ENCODE data around the gene EN1. TPM values are rescaled to one million over a fixed set of nuclear protein-coding genes. Genes with fewer than 3 reads are reported as not detected.

EN1 gene
- total RNA-seq, 1 experiment from 2014 or later, result 0.10 TPM

GRCh38 chr2:118833716-118834439 lies 13.6 kb downstream of the EN1 start:
- in situ Hi-C loops (cut with HindIII; ENCODE audit: low pct_unique_long_range_greater_than_20kb, low sequenced_read_pairs), result no loop called here
- DNase-seq (ENCODE audit: low read depth), result no peak

DNA sequence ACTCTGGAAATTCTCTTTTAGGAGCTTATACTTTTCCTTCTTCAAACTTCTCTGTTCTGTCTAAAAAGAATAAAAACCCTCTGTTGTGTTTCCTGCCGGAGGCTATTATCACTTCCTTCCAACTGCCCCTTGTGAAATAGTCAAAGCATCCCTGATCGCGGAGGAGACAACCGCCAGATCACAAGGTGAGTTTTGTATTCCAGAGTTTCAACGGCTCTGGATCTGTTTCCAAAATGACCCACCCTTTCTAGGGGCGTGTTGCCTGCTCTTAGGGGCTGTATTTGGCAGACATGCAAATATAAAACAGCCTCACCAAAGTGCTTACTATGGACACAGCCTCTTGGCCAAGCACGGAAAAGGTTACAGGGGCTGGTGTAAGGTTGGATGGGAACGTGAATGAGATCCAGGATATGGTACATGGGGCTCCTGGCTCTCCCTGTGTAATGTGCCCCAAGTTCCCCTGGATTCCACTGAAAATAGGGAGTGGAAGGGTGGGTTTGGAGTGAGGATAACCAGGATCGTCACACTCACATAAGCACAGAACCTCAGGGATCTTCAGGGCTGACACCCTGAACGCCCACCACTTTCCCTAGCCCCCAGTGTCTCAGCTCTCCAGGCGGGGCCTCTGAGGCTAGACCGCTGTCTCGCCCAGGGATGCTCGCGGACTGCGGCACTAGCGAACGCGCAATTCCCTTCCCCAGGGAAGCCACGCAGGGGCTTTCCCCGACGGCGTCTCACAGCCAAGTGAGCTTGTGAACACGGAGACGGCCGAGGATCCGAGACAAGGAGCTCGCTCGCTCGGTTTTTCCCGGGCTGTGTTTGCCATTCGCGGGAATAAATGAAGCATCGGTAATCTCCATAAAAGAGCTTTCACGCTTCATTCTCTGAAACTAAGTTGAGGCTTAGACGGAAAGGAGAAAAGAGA lies 14.4 kb downstream of the EN1 start:
- in situ Hi-C loops (cut with HindIII; ENCODE audit: low pct_unique_long_range_greater_than_20kb, low sequenced_read_pairs), result no loop called here
- no peak for DNase-seq (ENCODE audit: low read depth)

- in situ Hi-C loops (cut with HindIII; ENCODE audit: low pct_unique_long_range_greater_than_20kb, low sequenced_read_pairs), result no loop called here
- DNase-seq (ENCODE audit: low read depth), result no peak
Measured at GRCh38 chr2:118832071-118832790, 15.2 kb downstream of the EN1 start.

DNA sequence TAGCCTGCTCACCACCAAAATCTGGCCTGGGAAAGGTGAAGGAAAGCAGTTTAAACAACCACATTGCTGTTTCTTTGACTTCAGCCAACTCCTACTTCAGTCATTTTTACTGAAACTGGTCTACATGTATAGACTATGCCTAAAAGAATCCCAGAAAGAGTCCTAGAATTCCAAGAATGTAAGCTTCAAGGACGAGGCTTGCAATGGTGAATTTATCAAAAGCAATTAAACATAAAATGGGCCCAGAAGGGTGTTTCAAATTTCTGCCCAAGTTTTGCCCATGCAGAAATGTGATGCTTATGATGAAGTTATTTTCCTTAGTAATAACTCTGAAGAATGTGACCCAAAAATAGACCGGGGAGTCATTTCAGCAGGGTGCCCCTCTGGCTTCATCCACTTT lies 16.6 kb downstream of the EN1 start:
- no peak for DNase-seq (ENCODE audit: low read depth)
- in situ Hi-C loops (cut with HindIII; ENCODE audit: low pct_unique_long_range_greater_than_20kb, low sequenced_read_pairs), result no loop called here

DNA sequence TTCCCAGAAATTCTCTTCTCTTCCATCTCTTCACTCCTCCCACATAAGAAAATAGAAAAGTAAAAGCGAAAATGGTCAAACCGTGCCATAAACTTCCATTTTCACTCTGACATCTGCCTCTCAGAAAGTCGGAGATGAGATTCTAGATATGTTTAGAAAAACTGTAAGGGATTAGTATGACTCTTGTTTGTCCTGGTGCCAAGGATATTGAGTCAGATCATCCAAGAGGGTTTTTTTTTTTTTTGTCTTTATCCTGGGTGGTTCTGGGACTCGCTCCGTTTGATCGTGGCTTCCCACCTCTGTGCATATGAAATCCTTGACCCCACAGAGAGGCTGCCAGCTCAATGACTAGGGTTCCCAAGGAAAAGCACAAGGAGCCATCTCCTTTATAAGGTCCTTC lies 17.3 kb downstream of the EN1 start:
- in situ Hi-C loops (cut with HindIII; ENCODE audit: low pct_unique_long_range_greater_than_20kb, low sequenced_read_pairs), result no loop called here
- DNase-seq (ENCODE audit: low read depth), result no peak

- in situ Hi-C loops (cut with HindIII; ENCODE audit: low pct_unique_long_range_greater_than_20kb, low sequenced_read_pairs), result no loop called here
- DNase-seq (ENCODE audit: low read depth), result no peak
Measured at GRCh38 chr2:118826093-118826492, 21.4 kb downstream of the EN1 start.

DNA sequence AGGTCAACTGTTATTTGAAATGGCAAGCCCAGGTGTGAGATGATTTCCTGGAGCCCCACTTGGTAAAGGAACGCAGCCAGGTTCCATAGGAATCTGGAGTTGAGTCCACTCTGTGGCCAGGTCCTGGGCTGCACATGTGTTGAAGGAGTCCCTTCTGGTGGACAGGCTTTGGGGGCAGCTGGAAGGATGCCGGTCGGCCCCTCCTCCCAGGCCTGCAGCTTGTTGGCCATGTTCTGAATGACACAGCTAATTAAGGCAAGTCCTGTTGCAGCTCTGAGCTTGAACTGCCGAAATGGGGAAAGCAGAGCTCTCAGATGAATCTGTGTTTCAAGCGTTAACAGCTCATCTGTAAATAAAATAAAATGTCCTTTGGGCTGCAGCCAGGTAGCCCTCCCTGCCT lies 23.8 kb downstream of the EN1 start:
- DNase-seq (ENCODE audit: low read depth), result no peak
- in situ Hi-C loops (cut with HindIII; ENCODE audit: low pct_unique_long_range_greater_than_20kb, low sequenced_read_pairs), result no loop called here

- no peak for DNase-seq (ENCODE audit: low read depth)
- in situ Hi-C loops (cut with HindIII; ENCODE audit: low pct_unique_long_range_greater_than_20kb, low sequenced_read_pairs), result no loop called here
Measured at GRCh38 chr2:118822572-118822971, 24.9 kb downstream of the EN1 start.

DNA sequence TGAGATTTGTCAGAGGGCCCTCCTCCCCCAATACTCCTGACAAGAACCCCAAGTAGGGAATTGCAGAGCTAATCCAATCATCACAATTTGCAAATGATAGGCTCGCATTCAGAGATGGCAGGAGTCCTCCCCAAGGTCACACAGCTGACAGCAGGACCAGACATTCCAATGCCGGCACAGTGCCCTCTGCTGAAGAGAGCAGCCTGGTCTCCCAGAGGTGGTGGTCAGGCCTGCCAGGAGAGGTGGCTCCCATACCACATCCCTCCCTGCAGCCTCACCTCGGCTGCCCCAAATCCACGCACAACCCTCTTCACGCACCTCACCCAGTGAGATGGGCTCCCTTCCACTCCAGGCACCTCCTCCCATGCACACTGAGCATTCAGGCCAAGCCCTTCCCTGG lies 25.4 kb downstream of the EN1 start:
- no peak for DNase-seq (ENCODE audit: low read depth)
- in situ Hi-C loops (cut with HindIII; ENCODE audit: low pct_unique_long_range_greater_than_20kb, low sequenced_read_pairs), result no loop called here

DNA sequence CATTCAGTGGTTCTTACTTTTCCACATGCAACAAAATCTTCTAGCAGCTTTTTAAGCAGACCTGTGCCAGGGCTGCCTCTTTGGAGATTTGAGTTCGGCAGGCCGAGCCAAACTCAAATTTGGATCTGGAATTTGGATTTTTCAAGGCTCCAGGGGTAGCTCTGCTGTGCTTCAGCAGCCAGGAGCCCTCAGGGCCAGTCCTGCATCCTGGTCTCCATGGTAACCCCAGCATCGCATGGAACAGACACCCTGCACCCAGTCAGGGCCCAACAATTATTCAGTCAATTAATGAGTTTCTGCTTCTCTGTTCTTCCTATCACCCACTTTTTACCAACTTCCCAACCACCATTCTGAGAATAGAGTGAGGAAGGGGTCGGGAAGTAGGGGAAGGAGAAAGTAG lies 30.0 kb downstream of the EN1 start:
- in situ Hi-C loops (cut with HindIII; ENCODE audit: low pct_unique_long_range_greater_than_20kb, low sequenced_read_pairs), result no loop called here
- no peak for DNase-seq (ENCODE audit: low read depth)

DNA sequence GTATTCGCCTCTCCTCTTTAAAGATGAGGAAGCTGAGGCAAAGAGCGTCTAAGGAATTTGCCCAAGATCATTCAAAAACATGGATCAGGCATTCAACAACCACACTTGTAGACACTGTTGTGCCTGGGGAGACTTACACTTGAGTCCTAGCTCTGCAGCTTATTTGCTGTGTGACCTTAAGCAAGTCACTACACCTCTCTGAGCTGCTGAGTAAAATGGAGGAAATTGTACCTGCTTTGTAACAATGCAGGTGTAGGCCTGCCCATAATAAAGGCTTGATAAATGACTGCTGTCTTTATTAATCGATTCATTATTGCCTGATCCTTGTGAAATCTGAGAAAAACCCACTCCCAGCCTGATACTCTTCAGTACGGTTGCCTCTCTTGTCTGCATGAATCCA lies 30.8 kb downstream of the EN1 start:
- no peak for DNase-seq (ENCODE audit: low read depth)
- in situ Hi-C loops (cut with HindIII; ENCODE audit: low pct_unique_long_range_greater_than_20kb, low sequenced_read_pairs), result no loop called here

- DNase-seq (ENCODE audit: low read depth), result no peak
- in situ Hi-C loops (cut with HindIII; ENCODE audit: low pct_unique_long_range_greater_than_20kb, low sequenced_read_pairs), result no loop called here
Measured at GRCh38 chr2:118815731-118816130, 31.7 kb downstream of the EN1 start.

GRCh38 chr2:118815314-118815713 lies 32.1 kb downstream of the EN1 start:
- in situ Hi-C loops (cut with HindIII; ENCODE audit: low pct_unique_long_range_greater_than_20kb, low sequenced_read_pairs), result no loop called here
- DNase-seq (ENCODE audit: low read depth), result no peak

- in situ Hi-C loops (cut with HindIII; ENCODE audit: low pct_unique_long_range_greater_than_20kb, low sequenced_read_pairs), result no loop called here
- no peak for DNase-seq (ENCODE audit: low read depth)
Measured at GRCh38 chr2:118814368-118814767, 33.1 kb downstream of the EN1 start.

- in situ Hi-C loops (cut with HindIII; ENCODE audit: low pct_unique_long_range_greater_than_20kb, low sequenced_read_pairs), result no loop called here
- no peak for DNase-seq (ENCODE audit: low read depth)
Measured at GRCh38 chr2:118813601-118814339, 33.7 kb downstream of the EN1 start.

- in situ Hi-C loops (cut with HindIII; ENCODE audit: low pct_unique_long_range_greater_than_20kb, low sequenced_read_pairs), result no loop called here
- no peak for DNase-seq (ENCODE audit: low read depth)
Measured at GRCh38 chr2:118813111-118813510, 34.3 kb downstream of the EN1 start.

- DNase-seq (ENCODE audit: low read depth), result no peak
- in situ Hi-C loops (cut with HindIII; ENCODE audit: low pct_unique_long_range_greater_than_20kb, low sequenced_read_pairs), result no loop called here
Measured at GRCh38 chr2:118812552-118812951, 34.9 kb downstream of the EN1 start.

- in situ Hi-C loops (cut with HindIII; ENCODE audit: low pct_unique_long_range_greater_than_20kb, low sequenced_read_pairs), result no loop called here
- no peak for DNase-seq (ENCODE audit: low read depth)
Measured at GRCh38 chr2:118811514-118812115, 35.8 kb downstream of the EN1 start.
